GM12878 (cell line): Measurements from ENCODE around the gene ZNF132. TPM values are rescaled to one million over a fixed set of nuclear protein-coding genes. Genes with fewer than 3 reads are reported as not detected.

ENCODE experiments used
- ATAC-seq: fragments of 200-7000 bp; cut with Tn5 transposase; 3 replicates; pipeline ENCODE4 v1.9.1; 2020; ENCODE audit warnings: mild to moderate bottlenecking, moderate library complexity
- BruUV-seq: library from RNA; stranded (reverse); fragments of 400-500 nt; replicated peaks from 2 replicates; lab custom pipeline; 2021; lab: Mats Ljungman, UMichigan
- CTCF ChIA-PET: fragments of 300-600 bp; sonication (Branson Sonifier 250); formaldehyde crosslinking; extraction: SDS; loops from one replicate; lab custom pipeline; 2021; ENCODE audit warnings: inconsistent platforms; lab: Yijun Ruan, JAX
- POLR2A ChIA-PET: fragments of 350-600 bp; formaldehyde crosslinking; extraction: SDS; loops from one replicate; lab custom pipeline; 2021; ENCODE audit warnings: inconsistent platforms; lab: Charles Lee
- RAD21 ChIA-PET: fragments of 300-600 bp; sonication (Branson Sonifier 250); formaldehyde crosslinking; loops from one replicate; lab custom pipeline; 2023; ENCODE audit warnings: antibody characterized with exemption; ENCODE audit not compliant: unreplicated experiment; lab: Charles Lee
- SMC1A ChIA-PET: fragments of 300-600 bp; sonication (Branson Sonifier 250); formaldehyde crosslinking; loops from one replicate; lab custom pipeline; 2023; ENCODE audit not compliant: unreplicated experiment, uncharacterized antibody; lab: Charles Lee
- DNase-seq: peaks from one replicate; pipeline ENCODE4 v3.0.0-alpha.2; 2011; ENCODE audit warnings: low read depth, low spot score
- FAIRE-seq: peaks from 3 replicates; lab custom pipeline; 2011; peaks lifted over from hg19 to GRCh38; lab: Jason Lieb, UNC
- H2AFZ ChIP-seq: 2 replicates; pipeline ENCODE4 v1.6.0; 2011; ENCODE audit warnings: low read depth, low read length, control low read depth; ENCODE audit not compliant: control insufficient read depth
- H3K27ac ChIP-seq: 2 replicates; pipeline ENCODE4 v1.5.1; 2011; ENCODE audit warnings: control low read depth; ENCODE audit not compliant: control insufficient read depth, insufficient read depth
- H3K27me3 ChIP-seq, 2 experiments: replicated peaks in 1 of 2; 2 replicates each; pipeline versions ENCODE4 v1.6.0 to v1.6.1; 2011; ENCODE audit warnings: low read length in 1 of 2; ENCODE audit not compliant: control insufficient read depth in 2 of 2, insufficient read depth in 2 of 2
- H3K36me3 ChIP-seq, 2 experiments: 2 replicates each; pipeline ENCODE4 v1.5.1; 2011; ENCODE audit warnings: low read length in 1 of 2; ENCODE audit not compliant: control insufficient read depth in 2 of 2, insufficient read depth in 2 of 2
- H3K4me1 ChIP-seq: 2 replicates; pipeline ENCODE4 v1.6.1; 2011; ENCODE audit warnings: mild to moderate bottlenecking, low read length, moderate library complexity, mixed read lengths; ENCODE audit not compliant: control insufficient read depth, insufficient read depth
- H3K4me2 ChIP-seq: 2 replicates; pipeline ENCODE4 v1.6.0; 2011; ENCODE audit warnings: control low read depth; ENCODE audit not compliant: control insufficient read depth, insufficient read depth
- H3K4me3 ChIP-seq: fragments of 200-600 bp; sonication (generic); 2 replicates; pipeline ENCODE4 v1.5.1; 2016
- H3K79me2 ChIP-seq: 2 replicates; pipeline ENCODE4 v1.6.0; 2011; ENCODE audit warnings: low read length; ENCODE audit not compliant: control insufficient read depth, insufficient read depth
- H3K9ac ChIP-seq: 2 replicates; pipeline ENCODE4 v1.8.0; 2011; ENCODE audit warnings: low read length, control low read depth, mixed read lengths; ENCODE audit not compliant: control insufficient read depth, insufficient read depth
- H3K9me3 ChIP-seq: replicated peaks from 3 replicates; pipeline ENCODE4 v1.5.1; 2011; ENCODE audit warnings: mild to moderate bottlenecking, low read length; ENCODE audit not compliant: control insufficient read depth, insufficient read depth
- H4K20me1 ChIP-seq: 2 replicates; pipeline ENCODE4 v1.6.0; 2011; ENCODE audit not compliant: control insufficient read depth, insufficient read depth
- HDGF ChIP-seq: fragments of 450-650 bp; IDR thresholded peaks from 2 replicates; pipeline ENCODE4 v1.6.1; 2016; ENCODE audit warnings: antibody characterized with exemption
- IRF4 ChIP-seq: IDR thresholded peaks from 2 replicates; pipeline ENCODE4 v1.6.1; 2011; ENCODE audit warnings: low read depth, low read length
- MAX ChIP-seq: IDR thresholded peaks from 2 replicates; pipeline ENCODE4 v1.6.1; 2012; ENCODE audit warnings: low read depth, low read length, improper control_type of control experiment
- MLLT1 ChIP-seq: fragments of 450-650 bp; IDR thresholded peaks from 2 replicates; pipeline ENCODE4 v1.6.1; 2016; ENCODE audit warnings: mild to moderate bottlenecking
- NFIC ChIP-seq: IDR thresholded peaks from 2 replicates; pipeline ENCODE4 v1.6.1; 2012; ENCODE audit warnings: low read depth, mild to moderate bottlenecking, inconsistent platforms, low read length, moderate library complexity
- PAX8 ChIP-seq: fragments of 450-650 bp; IDR thresholded peaks from 2 replicates; pipeline ENCODE4 v1.6.1; 2017; ENCODE audit warnings: mild to moderate bottlenecking, moderate library complexity
- POLR2A ChIP-seq: IDR thresholded peaks from 2 replicates; pipeline ENCODE4 v1.6.1; 2011; ENCODE audit warnings: low read depth, mild to moderate bottlenecking, low read length
- RELA ChIP-seq: fragments of 450-650 bp; IDR thresholded peaks from 2 replicates; pipeline ENCODE4 v1.8.0; 2014; ENCODE audit warnings: borderline replicate concordance; ENCODE audit not compliant: partially characterized antibody
- WGBS: methylation state at CpG from one replicate; pipeline ENCODE4 v1.1.6; 2016; ENCODE audit warnings: low lambda C conversion rate; ENCODE audit not compliant: insufficient replicate concordance, insufficient coverage; ENCODE audit errors: missing lambda C conversion rate; 5-methylcytosine and 5-hydroxymethylcytosine counted together
- in situ Hi-C: fragments of 300-500 bp; cut with MboI; formaldehyde crosslinking; loops from 9 replicates; pipeline ENCODE4 v1.14.3; 2018; ENCODE audit warnings: mixed read lengths
- intact Hi-C: fragments of 100-400 bp; cut with micrococcal nuclease; formaldehyde crosslinking; loops from one replicate; pipeline ENCODE4 v1.14.2; 2022; ENCODE audit not compliant: unreplicated experiment
- polyA plus RNA-seq, 11 experiments: library from polyadenylated mRNA; depleted of rRNA in 4 of 11; unstranded in 6 of 11; stranded (reverse) in 5 of 11; fragments of >200 nt; fragmentation: Nextera tagmentation in 4 of 11; fragmentation: Illumina TruSeq in 1 of 11; extraction: Ambion mirVana in 4 of 11; extraction: Trizol in 1 of 11; gene quantifications; 1 replicate in 1 of 11; 2 replicates in 10 of 11; pipeline versions ENCODE4 v1.2.1 to v1.2.3, GENCODE V29; 2011 to 2016; ENCODE audit warnings: inconsistent platforms in 2 of 11, missing spikeins in 2 of 11, low read depth in 1 of 11
- total RNA-seq, 4 experiments: library from RNA; depleted of rRNA in 3 of 4; stranded (reverse); fragments of >200 nt in 3 of 4; fragmentation: Illumina TruSeq in 1 of 4; extraction: Trizol in 1 of 4; gene quantifications; 2 replicates each; pipeline versions ENCODE4 v1.2.1 to v1.2.3, GENCODE V29; 2013 to 2021

Gene ZNF132
- total and polyA plus RNA-seq, 10 of the 15 experiments (the other 5 are each of a cell fraction or from before 2014, with no cell fraction given): 0.56 to 4.0 (median 2.3) TPM

DNA sequence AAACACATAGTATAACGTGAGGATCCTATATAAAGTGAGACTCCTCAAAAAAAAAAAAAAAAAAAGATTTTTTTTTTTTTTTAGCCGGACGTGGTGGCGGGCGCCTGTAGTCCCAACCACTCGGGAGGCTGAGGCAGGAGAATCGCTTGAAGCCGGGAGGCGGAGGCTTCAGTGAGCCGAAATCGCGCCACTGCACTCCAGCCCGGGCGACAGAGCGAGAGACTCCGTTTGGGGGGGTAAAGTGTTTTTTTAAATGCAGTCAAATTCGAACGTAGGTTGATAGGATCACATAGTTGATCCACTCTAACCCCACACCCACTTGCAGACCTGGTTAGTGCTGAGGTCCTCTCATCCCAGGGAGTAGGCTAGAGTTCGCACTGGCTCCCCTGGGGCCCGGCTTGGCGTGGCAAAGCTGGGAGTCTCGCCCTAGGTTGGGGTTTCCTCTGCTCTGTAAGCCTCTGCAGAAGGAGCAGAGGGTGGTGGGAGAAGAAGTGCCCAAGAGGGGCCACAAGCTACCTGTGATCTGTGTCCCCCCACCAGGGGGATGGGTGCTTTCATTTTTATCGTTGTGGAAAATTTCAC lies 38.0 kb downstream of the ZNF132 start:
- BruUV-seq: no TSS peak
- peaks cover 10% of the 10 kb centered on the region for H3K4me1 ChIP-seq
- DNase-seq: no peak
- no peak for ATAC-seq
- H3K9ac ChIP-seq: peak overlapping the region; percentile 47
- H3K9me3 ChIP-seq: no peaks in the 10 kb centered on the region
- ChIA-PET RAD21 (no interaction called here), POLR2A (interaction anchor here (0.8 to 1.5 kb wide), 2 partner anchors 21 to 96 kb away, joined by 3 to 5 read pairs; no protein-coding TSS in a partner anchor), CTCF (interaction anchor here (0.5 kb wide), 1 partner anchor 167 kb away, joined by 3 read pairs; no protein-coding TSS in a partner anchor), SMC1A (no interaction called here)
- no peaks in the 10 kb centered on the region for H3K79me2 ChIP-seq
- no peak overlapping the region for H3K27ac ChIP-seq
- intact Hi-C loops: no loop called here
- H2AFZ ChIP-seq: no peak overlapping the region
- no peak for TF ChIP-seq NFIC
- TF ChIP-seq MAX: no peak
- no peak for TF ChIP-seq HDGF
- no peak for TF ChIP-seq RELA
- peak; percentile 52; the same call in 1 of the 2 replicates for TF ChIP-seq MLLT1
- TF ChIP-seq PAX8: no peak
- no peak for TF ChIP-seq POLR2A
- TF ChIP-seq IRF4: no peak
- no peak for FAIRE-seq
- no peaks in the 10 kb centered on the region for H3K27me3 ChIP-seq
- peaks cover 0 to under 1% of the 10 kb centered on the region in 2 experiments; a peak in 1 of 4 replicates for H3K36me3 ChIP-seq
- H3K4me3 ChIP-seq: peak overlapping the region; percentile 76; the same call in 1 of the 2 replicates
- in situ Hi-C loops: no loop called here
- H4K20me1 ChIP-seq: no peaks in the 10 kb centered on the region
- WGBS: 73% methylated on average over 19 of the region's 23 CpGs
- H3K4me2 ChIP-seq: peak overlapping the region; percentile 80
